Activated CD4-positive, alpha-beta T cell treated with anti-CD3 and anti-CD28 coated beads for 1 hour (primary cell): Measurements from ENCODE around the gene KLF12.

Experiments
- DNase-seq: peaks from one replicate; pipeline ENCODE4 v3.0.0-alpha.2; 2020

The KLF12 gene

GRCh38 chr13:74134777-74135325 lies 647 bp upstream of the KLF12 start:
- peak; percentile 39 for DNase-seq

- DNase-seq, result peak; percentile 74
These were observed 475 bp downstream of the KLF12 start for GRCh38 chr13:74133657-74134201.

- peak; percentile 21 for DNase-seq
These were observed 1.2 kb downstream of the KLF12 start for GRCh38 chr13:74132776-74133656.

GRCh38 chr13:74132152-74132775 lies 1.9 kb downstream of the KLF12 start:
- DNase-seq, result no peak

GRCh38 chr13:74131227-74131626 lies 3.0 kb downstream of the KLF12 start:
- DNase-seq, result no peak

- no peak for DNase-seq
These were observed 4.6 kb downstream of the KLF12 start for GRCh38 chr13:74129500-74130191.

GRCh38 chr13:74128156-74128767 lies 5.9 kb downstream of the KLF12 start:
- no peak for DNase-seq

- no peak for DNase-seq
These were observed 15.9 kb downstream of the KLF12 start for GRCh38 chr13:74118328-74118727.

- no peak for DNase-seq
These were observed 16.9 kb downstream of the KLF12 start for GRCh38 chr13:74117207-74117705.

- DNase-seq, result no peak
These were observed 19.1 kb downstream of the KLF12 start for GRCh38 chr13:74115133-74115532.

- DNase-seq, result no peak
These were observed 19.6 kb downstream of the KLF12 start for GRCh38 chr13:74114641-74115040.

GRCh38 chr13:74114202-74114601 lies 20.0 kb downstream of the KLF12 start:
- DNase-seq, result no peak

GRCh38 chr13:74111901-74112824 lies 22.0 kb downstream of the KLF12 start:
- DNase-seq, result no peak

- no peak for DNase-seq
These were observed 22.8 kb downstream of the KLF12 start for GRCh38 chr13:74111399-74111798.

- DNase-seq, result no peak
These were observed 24.2 kb downstream of the KLF12 start for GRCh38 chr13:74110053-74110452.

GRCh38 chr13:74107598-74107997 lies 26.6 kb downstream of the KLF12 start:
- no peak for DNase-seq

- DNase-seq, result no peak
These were observed 28.3 kb downstream of the KLF12 start for GRCh38 chr13:74105871-74106270.

- DNase-seq, result no peak
These were observed 29.4 kb downstream of the KLF12 start for GRCh38 chr13:74104661-74105275.

GRCh38 chr13:74103970-74104555 lies 30.1 kb downstream of the KLF12 start:
- DNase-seq, result no peak

GRCh38 chr13:74103196-74103595 lies 31.0 kb downstream of the KLF12 start:
- no peak for DNase-seq
